Measurements from ENCODE around the gene ZNF853.
"Not testable (repeated sequence)": the region's sequence is repeated elsewhere in the genome, so short reads cannot be mapped to it uniquely, and the experiment has no call there.

The ZNF853 gene

GRCh38 chr7:6614953-6615722 is at the start of gene ZNF853:
TSS of gene ZNF853 (plus strand) at chr7:6615610. CDS start at chr7:6616175, 565 bp downstream.
- peak; percentile 61 for DNase-seq

DNA sequence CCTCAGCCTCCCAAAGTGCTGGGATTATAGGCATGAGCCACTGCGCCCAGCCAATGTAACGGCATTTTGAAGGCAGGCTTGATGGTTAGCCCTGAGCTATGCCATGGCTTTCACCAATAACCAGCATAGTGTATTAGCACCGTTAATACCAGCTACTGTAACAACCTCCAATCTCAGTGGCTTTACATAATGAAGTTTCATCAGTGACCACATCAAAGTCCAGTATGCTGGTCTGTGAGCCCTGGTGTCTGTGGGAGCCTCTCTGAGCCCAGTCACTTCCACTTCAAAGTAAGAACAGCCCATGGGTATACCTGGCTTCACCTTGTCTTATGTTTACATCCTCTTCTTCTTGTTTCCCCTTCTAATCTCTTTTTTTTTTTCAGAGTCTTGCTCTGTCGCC is 49.8 kb upstream of the ZNF853 start:
- no peak for DNase-seq

- no peak for DNase-seq
Observed at GRCh38 chr7:6567886-6568285, 47.5 kb upstream of the ZNF853 start.

GRCh38 chr7:6571160-6571779 is 44.1 kb upstream of the ZNF853 start:
- DNase-seq, result no peak

- DNase-seq, result no peak
Observed at GRCh38 chr7:6575281-6576023, 40.0 kb upstream of the ZNF853 start.

GRCh38 chr7:6576024-6576866 is 39.2 kb upstream of the ZNF853 start:
- no peak for DNase-seq

DNA sequence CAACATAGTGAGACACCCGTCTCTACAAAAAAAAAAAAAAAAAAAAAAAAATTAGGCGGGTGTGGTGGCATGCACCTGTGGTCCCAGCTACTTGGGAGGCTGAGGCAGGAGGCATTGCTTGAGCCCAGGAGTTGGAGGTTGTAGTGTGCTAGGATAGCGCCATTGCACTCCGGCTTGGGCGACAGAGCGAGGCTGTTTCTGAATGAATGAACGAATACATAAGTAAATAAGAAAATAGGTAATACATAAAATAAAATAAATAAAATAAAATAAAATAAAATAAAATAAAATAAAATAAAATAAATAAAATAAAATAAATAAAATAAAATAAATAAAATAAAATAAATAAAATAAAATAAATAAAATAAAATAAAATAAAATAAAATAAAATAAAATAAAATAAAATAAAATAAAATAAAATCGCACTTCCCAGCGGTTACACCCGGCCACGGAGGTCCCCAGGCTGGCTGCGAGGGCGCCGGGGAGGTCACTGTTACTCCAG is 38.5 kb upstream of the ZNF853 start:
- not testable (repeated sequence) for DNase-seq

DNA sequence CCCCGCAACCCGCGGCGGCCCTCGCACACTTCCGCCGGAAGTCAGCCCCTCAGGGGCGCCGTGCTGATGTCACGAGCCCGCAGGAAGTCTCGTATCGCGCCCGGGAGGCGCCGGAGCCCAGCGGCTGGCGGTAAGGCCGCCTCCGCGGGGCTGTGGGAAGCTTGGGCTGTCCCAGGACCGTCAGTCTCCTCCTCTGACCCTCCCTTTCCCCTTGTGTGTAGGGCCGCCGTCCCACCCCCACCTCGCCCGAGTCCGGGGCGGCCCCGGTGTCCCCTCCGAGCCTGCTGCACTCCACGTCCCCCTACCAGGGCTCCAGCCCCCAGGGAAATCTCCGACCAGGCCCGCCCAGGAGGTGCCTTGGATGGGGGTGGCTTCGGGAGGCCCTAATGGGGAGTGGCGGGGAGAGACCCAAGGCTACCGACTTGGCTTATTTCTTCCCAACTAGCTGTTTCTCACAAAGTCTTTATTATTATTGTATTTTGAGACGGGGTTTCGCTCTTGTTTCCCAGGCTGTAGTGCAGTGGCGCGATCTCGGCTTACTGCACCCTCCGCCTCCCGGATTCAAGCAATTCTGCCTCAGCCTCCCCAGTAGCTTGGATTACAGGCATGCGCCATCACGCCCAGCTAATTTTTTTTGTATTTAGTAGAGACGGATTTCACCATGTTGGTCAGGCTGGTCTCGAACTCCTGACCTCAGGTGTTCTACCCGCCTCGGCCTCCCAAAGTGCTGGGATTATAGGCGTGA is 37.9 kb upstream of the ZNF853 start, which contains the start of gene ZDHHC4:
ZDHHC4 (plus strand) TSS at position 86 of the 745 bp plus-strand sequence. CDS start 3,108 bp downstream, outside the sequence.
- peak; percentile 94 for DNase-seq

DNA sequence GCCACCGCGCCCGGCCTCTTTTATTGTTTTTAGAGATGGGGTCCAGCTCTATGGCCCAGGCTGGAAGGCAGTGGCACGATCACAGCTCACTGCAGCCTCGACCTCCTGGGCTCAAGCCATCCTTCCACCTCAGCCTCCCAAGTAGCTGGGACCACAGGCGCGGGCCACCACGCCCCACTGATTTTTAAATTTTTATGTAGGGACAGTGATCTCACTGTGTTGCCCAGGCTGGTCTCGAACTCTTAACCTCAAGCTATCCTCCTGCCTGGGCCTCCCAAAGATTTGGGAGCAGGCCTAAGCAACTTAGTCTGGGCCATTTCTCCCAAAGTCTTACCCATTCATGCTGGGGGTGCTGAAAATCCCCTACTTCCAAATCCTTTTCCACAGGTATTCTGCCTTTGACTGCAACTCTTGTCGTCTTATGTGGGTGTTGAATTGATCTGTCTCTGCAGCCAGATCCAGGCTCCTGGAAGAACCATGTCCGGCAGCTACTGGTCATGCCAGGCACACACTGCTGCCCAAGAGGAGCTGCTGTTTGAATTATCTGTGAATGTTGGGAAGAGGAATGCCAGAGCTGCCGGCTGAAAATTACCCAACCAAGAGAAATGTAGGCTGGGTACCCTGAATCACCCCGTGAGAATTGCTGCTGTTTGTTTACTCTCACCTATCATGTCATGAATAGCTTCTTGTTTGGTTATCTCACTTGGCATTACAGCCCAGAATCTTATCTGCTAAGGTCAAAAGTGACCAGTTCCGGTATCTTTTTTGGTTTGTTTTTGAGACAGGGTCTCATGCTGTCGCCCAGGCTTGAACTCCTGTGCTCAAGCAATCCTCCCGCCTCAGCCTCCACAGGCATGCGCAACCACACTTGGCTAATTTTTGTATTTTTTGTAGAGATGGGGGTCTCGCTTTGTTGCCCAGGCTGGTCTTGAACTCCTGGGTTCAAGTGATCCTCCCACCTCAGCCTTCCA is 37.0 kb upstream of the ZNF853 start:
- DNase-seq, result no peak

GRCh38 chr7:6579446-6579845 is 36.0 kb upstream of the ZNF853 start:
- no peak for DNase-seq

- not testable (repeated sequence) for DNase-seq
Observed at GRCh38 chr7:6585746-6586432, 29.5 kb upstream of the ZNF853 start.

- no peak for DNase-seq
Observed at GRCh38 chr7:6588566-6588965, 26.8 kb upstream of the ZNF853 start.

DNA sequence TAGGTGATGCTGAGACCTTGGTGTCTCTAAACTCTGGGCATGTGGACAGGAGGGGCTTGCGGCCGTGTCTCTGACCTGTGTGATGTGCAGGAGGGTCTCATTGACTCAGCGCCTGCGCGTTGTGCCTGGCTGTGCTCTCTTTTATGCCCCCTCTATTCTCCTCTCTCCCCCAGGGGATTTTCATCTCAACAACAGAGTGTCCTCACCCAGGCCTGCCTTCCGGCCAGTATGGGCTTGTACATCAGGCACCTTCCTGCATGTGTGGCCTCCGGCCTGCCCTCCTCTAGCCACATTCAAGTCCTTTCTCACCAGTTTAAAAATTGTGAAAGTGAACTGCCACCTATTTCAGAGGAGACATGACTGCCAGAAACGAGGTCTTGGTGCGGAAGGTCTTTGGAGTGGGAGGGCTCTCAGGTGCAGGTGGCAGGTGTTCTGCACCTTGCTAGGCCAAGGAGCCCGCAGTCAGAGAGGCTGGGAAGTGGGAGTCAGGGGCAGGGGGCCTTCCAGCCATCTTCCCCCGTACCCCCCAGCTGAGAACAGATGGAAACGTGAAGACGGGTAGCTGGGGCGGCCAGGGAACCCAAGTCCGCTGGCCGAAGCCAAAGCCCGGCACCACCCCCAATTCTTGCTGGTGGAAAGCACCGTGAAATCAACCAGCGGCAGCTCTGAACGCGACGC is 26.1 kb upstream of the ZNF853 start:
- DNase-seq, result no peak

DNA sequence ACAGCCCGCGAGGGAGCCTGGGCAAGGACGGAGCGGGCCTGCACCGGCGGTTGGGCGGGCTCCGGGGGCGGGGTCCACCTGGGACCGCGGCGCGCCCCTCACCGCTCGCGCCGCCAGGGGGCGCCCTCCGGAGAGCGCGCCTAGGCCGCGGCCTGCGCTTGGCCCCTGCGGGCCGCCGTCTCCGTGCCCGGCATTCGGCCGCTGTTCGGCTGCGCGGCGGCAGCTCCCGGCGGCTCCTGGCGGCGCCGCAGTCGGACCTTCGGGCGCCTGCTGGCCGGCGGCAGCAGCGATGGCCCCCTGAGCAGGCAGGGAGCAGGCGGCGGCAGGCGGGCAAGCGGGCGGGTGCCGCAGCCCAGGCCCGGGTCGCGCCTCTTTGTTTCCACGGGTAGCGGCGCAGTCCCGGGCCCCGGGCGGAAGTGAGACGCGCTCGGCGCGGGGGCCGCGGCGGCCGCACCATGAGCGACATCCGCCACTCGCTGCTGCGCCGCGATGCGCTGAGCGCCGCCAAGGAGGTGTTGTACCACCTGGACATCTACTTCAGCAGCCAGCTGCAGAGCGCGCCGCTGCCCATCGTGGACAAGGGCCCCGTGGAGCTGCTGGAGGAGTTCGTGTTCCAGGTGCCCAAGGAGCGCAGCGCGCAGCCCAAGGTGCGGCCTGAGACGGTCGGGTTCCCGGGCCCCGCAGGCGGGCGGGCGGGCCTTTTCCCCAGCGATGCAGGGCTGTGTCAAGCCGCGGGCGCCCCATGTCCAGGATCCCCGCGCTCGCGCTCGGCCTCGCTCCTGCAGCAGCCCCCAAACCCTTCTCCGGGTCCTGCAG is 25.4 kb upstream of the ZNF853 start, which contains the start of gene INTS15:
INTS15 (plus strand) TSS at position 193 of the 816 bp plus-strand sequence; CDS start at position 456, 263 bp downstream.
- DNase-seq, result peak; percentile 83

DNA sequence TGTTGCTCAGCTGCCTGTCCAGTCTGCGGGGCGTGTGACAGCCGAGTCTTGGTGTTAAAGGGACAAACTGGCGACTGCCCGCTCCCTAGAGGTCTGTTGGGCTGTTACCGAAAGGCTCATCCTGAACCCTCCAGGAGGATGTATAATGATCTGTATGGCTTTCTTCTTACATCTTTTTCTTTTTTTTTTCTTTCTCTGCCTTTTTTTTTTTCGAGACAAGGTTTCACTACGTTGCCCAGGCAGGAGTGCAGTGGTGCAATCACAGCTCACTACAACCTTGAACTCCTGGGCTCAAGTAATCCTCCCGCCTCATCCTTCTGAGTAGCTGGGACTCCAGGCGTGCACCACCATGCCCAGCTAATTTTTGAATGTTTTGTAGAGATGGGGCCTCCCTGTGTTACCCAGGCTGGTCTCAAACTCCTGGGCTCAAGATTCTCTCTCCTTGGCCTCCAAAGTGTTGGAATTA is 24.7 kb upstream of the ZNF853 start:
- no peak for DNase-seq

GRCh38 chr7:6600093-6600492 is 15.3 kb upstream of the ZNF853 start:
- no peak for DNase-seq

DNA sequence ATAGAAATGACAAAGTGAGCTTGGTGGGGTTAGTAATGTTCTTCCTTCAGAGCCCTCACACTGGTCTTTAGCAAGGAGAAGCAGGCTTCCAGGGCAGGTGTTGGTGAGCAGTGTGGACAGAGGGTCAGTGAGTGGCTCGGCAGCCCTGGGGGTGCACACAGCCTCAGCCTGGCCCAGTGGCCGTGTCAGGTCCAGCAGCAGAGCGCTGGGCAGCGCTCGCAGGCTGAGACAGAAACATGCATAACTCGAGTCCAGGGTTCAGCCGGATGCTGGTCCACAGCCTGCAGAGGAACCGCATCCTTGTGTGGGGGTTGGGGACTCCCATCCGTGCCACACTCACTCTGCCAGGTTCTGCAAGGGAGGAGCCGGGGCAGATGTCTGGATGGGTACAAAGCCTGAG is 11.0 kb upstream of the ZNF853 start:
- no peak for DNase-seq

Data from left hindlimb (tissue), 1 donor.